Measurements from ENCODE around the gene LMTK3. TPM values are rescaled to one million over a fixed set of nuclear protein-coding genes. Genes with fewer than 3 reads are reported as not detected.

Gene LMTK3
- total RNA-seq, 1 donor from 2014 or later = 0.67 TPM

DNA sequence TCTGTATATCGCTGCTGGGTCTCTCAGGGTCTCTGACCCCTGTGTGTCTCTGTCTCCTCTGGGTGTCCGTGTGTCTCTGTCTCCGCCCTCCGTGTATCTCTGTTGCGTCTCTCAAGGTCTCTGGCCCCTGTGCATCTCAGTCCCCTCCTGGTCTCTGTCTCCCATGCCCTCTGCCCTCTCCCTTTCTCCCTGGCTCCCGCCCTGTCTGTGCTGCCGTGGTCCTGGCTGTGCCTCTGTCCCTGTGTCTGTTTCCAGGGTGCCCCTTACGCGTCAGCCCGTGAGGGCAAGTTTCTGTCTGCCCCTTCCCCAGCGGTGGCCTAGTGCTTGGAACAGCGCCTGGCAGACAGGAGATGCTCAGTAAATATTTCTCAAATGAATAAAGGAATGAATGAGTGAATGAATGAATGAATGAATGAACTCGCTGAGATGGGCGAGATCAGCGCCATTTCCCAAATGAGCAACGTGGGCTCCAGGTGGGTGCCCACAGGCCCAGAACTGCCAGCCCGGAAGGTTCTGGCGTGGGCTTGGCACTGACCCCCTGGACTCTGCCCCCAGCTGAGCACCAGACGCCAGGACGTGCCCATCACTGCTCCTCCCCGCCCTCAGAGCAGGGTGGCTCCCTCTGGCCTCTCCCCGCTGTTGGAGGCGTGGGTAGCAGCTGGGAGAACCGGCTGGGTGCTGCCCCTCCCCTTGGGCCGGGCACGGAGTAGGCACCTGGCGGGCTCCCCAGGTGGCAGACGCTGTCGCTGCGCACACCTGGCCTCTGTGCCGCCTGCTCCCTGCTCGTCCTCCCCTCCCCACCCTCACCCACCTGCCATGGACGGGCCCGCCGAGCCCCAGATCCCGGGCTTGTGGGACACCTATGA lies 40.0 kb upstream of the LMTK3 start, which contains the start of gene SULT2B1:
SULT2B1 (plus strand) TSS at position 736 of the 866 bp plus-strand sequence; CDS start at position 817, 81 bp downstream.
- H3K27ac Mint-ChIP-seq (ENCODE audit: unreplicated experiment) = no peak within 1 kb of the TSS
- no peak for DNase-seq (ENCODE audit: low spot score)
- no peaks in the 10 kb centered on the region for H3K36me3 Mint-ChIP-seq (ENCODE audit: low read depth)
- peaks cover 5% of the 10 kb centered on the region for H3K27me3 Mint-ChIP-seq (ENCODE audit: low read depth)
- H3K4me3 Mint-ChIP-seq (ENCODE audit: unreplicated experiment) = no peak within 1 kb of the TSS
- no peaks in the 10 kb centered on the region for H3K9me3 Mint-ChIP-seq (ENCODE audit: low read depth)
- TF ChIP-seq CTCF (IDR thresholded peaks at IDR 0.05) = no peak
- H3K4me1 Mint-ChIP-seq (ENCODE audit: low read depth) = peaks cover 11% of the 10 kb centered on the region

DNA sequence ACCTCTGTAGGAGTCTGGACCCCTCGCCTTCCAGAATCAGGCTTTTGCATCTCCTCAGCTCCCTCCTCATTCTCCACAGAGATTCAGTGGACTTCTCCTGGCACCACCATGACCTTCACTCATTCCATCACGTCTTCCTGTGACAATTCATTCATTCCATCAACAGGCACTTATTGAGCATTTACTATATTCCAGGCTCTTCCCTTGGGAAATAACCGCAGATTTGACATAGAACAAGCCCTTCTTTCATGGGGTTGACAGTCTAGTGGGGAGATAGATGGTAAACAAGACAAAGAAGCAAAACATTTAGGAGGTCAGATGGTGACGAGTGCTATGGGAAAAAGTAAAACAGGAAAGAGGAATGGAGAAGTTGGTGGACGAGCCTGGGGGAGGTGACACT lies 37.7 kb upstream of the LMTK3 start:
- no peak for DNase-seq (ENCODE audit: low spot score)
- TF ChIP-seq CTCF (IDR thresholded peaks at IDR 0.05) = no peak
- Mint-ChIP-seq H3K27ac (ENCODE audit: unreplicated experiment) (no peak overlapping the region), H3K4me3 (ENCODE audit: unreplicated experiment) (no peak overlapping the region), H3K9me3 (ENCODE audit: low read depth) (no peaks in the 10 kb centered on the region), H3K27me3 (ENCODE audit: low read depth) (peaks cover 5% of the 10 kb centered on the region), H3K36me3 (ENCODE audit: low read depth) (no peaks in the 10 kb centered on the region), H3K4me1 (ENCODE audit: low read depth) (peaks cover 6% of the 10 kb centered on the region)

GRCh38 chr19:48548253-48548911 lies 36.7 kb upstream of the LMTK3 start:
- no peak overlapping the region for H3K4me3 Mint-ChIP-seq (ENCODE audit: unreplicated experiment)
- peaks cover 5% of the 10 kb centered on the region for H3K27me3 Mint-ChIP-seq (ENCODE audit: low read depth)
- H3K27ac Mint-ChIP-seq (ENCODE audit: unreplicated experiment) = no peak overlapping the region
- no peak for TF ChIP-seq CTCF (IDR thresholded peaks at IDR 0.05)
- H3K36me3 Mint-ChIP-seq (ENCODE audit: low read depth) = no peaks in the 10 kb centered on the region
- DNase-seq (ENCODE audit: low spot score) = no peak
- H3K4me1 Mint-ChIP-seq (ENCODE audit: low read depth) = peaks cover under 1% of the 10 kb centered on the region
- H3K9me3 Mint-ChIP-seq (ENCODE audit: low read depth) = no peaks in the 10 kb centered on the region

DNA sequence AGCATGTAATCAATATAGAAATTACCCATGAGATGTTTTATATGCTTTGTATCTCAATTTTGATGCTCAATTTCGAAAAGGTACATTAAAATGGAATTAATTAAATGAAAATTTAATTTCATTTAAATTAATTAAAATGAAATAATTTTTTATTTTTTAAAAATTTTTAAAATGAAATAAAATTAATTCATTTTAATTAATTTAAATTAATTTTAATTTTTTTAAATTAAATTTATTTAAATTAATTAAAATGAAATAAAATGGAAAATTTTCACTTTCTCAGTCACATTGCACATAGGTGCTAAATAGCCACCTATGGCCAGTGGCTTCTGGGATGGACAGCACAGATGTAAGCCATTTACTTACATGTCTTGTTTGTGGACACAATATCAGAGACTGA lies 36.1 kb upstream of the LMTK3 start:
- no peak for DNase-seq (ENCODE audit: low spot score)
- no peak for TF ChIP-seq CTCF (IDR thresholded peaks at IDR 0.05)
- H3K36me3 Mint-ChIP-seq (ENCODE audit: low read depth) = no peaks in the 10 kb centered on the region
- no peak overlapping the region for H3K4me3 Mint-ChIP-seq (ENCODE audit: unreplicated experiment)
- no peaks in the 10 kb centered on the region for H3K9me3 Mint-ChIP-seq (ENCODE audit: low read depth)
- no peak overlapping the region for H3K27ac Mint-ChIP-seq (ENCODE audit: unreplicated experiment)
- peaks cover 6% of the 10 kb centered on the region for H3K4me1 Mint-ChIP-seq (ENCODE audit: low read depth)
- peaks cover 5% of the 10 kb centered on the region for H3K27me3 Mint-ChIP-seq (ENCODE audit: low read depth)

DNA sequence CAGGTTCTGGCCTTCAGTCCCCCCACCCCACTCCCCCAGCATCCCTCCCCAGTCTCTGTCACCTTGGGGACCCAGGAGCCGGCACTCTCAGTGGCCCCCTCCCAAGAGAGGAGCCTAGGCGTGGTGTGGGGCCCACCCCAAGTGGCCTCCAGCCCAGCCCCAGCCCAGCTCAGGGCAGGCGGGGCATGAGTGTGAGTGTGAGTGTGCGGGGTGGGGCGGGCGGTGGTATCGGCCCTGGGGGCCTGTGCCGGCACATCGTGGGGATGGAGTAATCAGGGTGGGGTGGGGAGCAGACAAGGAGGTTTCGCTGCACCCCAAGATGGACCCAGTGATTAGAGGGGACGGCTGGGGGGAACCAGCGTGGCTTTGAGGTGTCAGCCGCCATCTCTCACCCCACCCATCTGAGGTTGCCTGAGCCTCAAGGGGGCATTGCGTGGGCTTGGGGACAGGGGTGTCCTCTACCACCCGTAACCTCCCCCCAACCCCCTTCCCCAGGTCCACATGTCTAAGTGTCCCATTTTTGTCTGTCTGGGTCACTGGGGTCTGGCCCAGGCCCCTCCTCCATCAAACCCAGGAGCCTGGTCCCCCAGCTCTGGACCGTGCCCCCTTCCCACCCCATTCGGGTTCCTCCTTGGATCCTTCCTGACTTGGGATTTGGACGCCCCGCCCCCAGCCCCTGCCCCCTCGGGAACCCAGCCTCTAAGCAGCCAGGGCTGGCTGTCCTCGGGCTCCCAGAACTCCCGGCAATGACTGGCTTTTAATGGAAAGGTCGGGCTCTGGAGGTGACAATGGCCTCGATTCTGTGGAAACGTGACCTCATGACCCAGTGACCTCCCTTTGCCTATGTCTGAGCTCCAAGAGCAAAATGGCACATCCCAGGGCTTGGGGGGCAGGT lies 33.5 kb upstream of the LMTK3 start:
- Mint-ChIP-seq H3K36me3 (ENCODE audit: low read depth) (no peaks in the 10 kb centered on the region), H3K27me3 (ENCODE audit: low read depth) (no peaks in the 10 kb centered on the region), H3K4me1 (ENCODE audit: low read depth) (peaks cover 6% of the 10 kb centered on the region), H3K4me3 (ENCODE audit: unreplicated experiment) (no peak overlapping the region), H3K27ac (ENCODE audit: unreplicated experiment) (no peak overlapping the region), H3K9me3 (ENCODE audit: low read depth) (no peaks in the 10 kb centered on the region)
- no peak for DNase-seq (ENCODE audit: low spot score)
- no peak for TF ChIP-seq CTCF (IDR thresholded peaks at IDR 0.05)

Data from chondrocyte (in vitro differentiated cells).